Measurements from ENCODE around the gene SIRT5.

The SIRT5 gene

DNA sequence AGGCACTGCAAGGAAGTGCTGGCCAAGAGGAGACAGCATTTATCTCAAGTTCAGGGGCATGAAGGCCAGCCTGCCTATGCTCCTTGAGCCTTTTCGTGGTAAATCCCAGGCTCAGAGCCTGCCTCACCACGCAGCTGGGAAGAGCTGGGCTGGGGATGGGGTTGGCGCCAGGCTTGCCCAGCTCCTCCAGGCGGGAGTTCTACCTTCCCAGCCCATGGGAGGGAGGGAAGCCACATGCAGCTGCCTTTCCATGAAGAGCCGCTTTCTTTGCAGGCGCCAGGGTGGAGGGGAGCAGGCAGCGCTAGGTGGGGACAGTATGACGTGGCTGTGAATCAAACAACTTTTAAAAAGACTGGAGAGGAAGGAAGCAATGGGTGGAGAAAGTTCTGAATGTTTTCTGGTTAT is 19.5 kb upstream of the SIRT5 start:
- DNase-seq: peak; percentile 38

DNA sequence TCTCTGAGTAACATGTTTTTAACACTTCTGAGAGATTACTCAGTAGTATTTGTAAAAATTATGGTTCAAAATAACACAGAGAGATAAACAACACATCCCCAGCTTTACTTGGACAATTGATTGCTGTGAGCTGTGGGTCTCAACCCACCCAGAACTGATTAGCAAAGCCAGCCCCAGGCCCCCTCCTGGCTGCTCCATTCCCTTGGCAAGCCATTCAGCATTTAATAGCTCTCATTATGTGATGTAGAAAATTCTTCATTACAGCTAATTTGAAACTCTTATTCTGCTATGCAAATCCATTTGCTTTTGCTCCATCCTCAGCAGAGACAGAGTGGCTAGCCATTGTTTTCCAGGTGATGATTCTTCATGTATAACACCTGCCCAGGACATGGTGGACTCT is 16.6 kb upstream of the SIRT5 start:
- DNase-seq: no peak

DNA sequence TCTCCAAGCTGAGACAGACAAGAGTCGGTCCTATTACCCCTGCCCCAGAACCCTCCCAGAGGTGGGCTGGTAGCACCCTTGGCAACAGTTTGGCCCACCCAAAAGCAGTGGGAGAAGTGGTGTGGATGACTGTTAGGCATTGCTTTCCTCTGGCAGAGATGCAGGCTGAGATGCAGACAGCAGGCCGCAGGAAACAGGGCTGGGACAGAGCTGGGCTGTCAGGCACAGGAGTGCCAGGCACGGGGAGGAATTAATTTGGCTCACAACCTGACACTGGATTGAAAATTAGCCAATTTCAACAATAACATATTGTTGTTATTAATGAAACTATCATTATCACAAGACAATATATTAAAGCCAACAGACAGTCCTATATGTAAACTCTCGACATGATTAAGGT is 15.7 kb upstream of the SIRT5 start:
- no peak for DNase-seq

- no peak for DNase-seq
Measured at GRCh38 chr6:13559251-13559650, 15.2 kb upstream of the SIRT5 start.

DNA sequence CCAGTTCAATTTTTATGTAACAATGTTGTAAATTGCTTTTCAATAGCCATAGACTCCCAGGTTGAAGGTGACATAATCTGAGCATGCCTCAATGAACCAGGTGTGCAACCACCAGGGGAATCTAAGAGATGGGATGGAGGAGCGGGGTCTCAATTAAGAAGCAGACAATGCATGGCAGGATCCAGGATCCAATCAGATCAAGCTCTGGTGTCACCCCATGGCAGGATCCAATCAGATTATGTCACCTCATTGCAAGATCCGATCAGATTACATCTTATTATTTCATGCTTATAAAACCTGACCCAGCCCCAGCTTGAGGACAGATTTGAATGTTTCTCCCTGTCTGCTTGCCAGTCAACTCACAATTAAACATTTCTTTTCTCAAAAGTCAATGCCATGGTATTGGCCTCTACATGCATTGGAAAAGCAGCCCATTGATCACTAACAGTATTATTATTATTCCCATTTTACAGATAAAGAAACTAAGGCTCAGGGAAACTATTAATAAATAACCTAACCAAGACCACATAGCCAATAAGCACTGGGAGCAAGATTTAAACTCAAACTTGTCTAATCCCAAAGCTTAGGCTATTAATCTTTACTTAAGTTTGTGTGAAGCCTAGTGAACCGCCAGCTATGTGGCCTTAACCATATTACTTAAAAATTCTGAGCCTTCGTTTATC is 14.3 kb upstream of the SIRT5 start:
- DNase-seq: no peak

- no peak for DNase-seq
Measured at GRCh38 chr6:13560651-13561044, 13.8 kb upstream of the SIRT5 start.

DNA sequence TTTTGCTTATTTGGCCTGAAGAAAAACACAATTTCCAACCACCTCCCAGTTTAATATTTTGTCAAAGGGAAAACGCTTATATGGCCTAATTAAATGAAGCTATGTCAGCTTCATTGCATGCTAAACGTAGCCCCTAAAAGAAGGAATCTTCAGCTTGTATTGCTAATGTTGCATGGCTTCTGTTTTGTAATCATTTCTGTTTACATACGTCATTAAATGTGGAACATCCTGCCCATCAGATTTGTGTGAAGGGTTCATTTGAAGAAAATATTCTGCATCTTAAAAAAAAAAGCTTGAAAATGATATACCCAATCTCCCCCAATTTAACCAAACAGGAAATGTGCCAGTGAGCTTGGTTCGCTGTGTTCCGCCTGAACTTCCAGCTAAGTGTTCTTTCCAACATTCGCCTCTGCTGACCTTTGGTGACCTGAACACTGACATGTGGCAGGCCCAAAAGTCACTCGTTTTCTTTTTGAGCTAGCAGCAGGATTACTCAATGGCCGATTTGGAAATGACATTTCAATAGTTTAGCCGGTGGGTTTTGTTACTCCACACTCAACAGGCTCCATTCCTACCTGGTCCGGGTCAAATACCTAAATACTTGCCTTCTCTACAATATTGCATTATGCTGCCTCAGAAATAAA is 12.7 kb upstream of the SIRT5 start:
- no peak for DNase-seq

- no peak for DNase-seq
Measured at GRCh38 chr6:13563009-13563408, 11.4 kb upstream of the SIRT5 start.

DNA sequence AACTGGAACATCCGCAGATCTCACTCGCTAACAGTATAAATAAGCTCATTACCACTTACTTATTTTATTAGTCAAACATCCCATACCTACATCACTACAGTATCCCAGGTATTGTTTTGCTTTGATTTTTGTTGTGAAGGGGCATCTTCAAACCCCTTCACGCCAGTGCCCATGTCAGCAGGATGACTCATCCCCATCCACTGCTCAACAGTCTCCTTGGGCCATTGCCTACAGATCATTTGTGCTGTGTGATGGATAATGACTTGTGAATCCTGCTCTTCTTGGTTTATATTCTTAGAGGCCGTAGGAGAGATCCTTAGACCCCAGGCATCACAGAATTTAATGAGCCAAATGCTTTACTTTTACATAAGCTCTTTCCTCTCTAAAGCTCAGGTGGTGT is 8.5 kb upstream of the SIRT5 start:
- DNase-seq: no peak

DNA sequence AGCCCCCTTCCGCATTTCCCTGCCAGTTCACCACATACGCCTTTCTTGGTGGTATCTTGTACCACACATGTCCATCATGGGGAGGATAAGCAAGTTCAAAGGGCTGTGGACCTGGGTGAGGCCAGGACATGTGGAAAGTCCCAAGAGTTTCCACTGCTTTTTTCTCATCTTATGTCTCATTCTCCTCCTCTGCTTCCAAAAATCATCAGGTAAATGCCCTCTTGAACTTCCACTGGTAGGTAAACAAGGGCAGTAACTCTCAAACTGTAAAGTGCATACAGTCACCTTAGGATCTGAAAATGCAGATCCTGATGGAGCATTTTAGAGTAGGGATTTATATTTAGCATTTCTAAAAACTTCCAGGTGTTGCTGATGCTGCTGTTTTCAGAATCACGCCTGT is 7.9 kb upstream of the SIRT5 start:
- no peak for DNase-seq

DNA sequence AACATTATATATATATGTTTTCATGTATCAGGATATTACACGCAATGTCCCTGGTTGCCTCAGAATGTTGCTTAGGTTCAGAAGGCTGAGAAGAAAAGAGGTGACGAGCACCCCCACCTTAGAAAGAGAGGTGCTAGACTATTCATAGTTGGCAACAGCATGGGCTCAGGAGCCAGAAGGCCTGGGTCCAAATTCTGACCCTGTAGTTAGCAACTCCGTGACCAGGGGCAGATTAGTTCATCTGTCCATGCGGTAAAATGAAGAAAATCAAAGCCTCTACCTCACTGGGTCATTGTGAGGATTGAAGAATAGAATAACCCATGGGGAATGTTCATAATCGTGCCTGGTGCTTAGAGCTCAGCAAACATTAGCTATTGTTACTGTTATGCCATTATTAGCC is 5.4 kb upstream of the SIRT5 start:
- DNase-seq: no peak

GRCh38 chr6:13572240-13572639 is 2.2 kb upstream of the SIRT5 start:
- no peak for DNase-seq

DNA sequence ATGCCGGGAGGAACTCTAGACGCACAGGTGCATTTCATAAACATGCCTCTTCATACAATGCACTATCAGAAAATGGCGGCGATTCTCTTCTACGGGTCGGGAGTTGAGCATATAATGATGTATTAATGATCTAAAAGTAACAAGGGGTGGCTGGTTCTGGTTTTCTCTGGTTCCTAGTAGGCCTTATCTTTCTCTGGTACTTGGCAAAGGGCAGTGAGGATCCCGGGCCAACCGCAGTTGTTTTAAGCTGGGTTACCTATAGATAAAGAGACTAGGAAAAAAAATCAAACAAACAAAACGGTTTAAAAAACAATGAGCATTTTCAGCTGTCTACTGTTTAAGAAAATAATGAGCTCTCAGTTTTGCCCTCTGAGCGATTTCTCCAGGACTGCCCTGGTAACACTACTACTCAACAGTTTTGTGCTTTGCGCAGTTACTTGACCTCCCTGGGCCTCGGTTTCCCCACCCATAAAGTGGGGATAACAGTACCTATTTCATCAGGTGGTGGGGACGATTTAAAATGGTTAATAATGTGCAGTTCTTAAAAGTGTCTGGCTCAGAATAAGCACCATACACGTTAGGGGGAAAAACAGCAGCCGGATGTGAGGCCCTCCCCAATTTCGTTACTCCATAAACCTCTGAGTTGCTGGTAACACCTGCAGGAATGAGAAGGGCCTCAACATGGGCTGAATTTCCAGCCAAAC is 1.3 kb upstream of the SIRT5 start:
- no peak for DNase-seq

DNA sequence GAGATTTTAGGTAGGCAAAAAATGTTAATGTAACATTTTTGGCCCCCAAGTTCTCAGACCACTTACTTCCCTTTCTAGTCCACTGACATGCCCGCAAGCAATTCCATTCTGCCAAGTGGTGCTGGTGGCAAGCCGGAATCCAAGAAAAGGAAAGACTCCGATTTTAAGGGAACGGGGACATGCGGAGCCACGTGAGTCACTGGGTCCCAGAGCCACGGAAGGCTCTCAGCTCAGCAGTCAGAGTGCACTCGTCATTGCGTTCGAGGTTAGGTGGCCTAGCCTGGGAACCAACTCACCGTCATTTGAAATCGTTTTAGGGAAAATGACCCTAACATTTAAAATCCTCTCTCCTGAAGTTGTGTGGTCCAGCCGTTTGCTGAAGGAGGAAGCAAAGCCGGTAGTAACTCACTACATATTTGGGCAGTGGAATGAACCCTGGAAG is 711 bp upstream of the SIRT5 start:
- DNase-seq: peak; percentile 74

- peak; percentile 97 for DNase-seq
Measured at GRCh38 chr6:13574149-13574570, 241 bp upstream of the SIRT5 start.

DNA sequence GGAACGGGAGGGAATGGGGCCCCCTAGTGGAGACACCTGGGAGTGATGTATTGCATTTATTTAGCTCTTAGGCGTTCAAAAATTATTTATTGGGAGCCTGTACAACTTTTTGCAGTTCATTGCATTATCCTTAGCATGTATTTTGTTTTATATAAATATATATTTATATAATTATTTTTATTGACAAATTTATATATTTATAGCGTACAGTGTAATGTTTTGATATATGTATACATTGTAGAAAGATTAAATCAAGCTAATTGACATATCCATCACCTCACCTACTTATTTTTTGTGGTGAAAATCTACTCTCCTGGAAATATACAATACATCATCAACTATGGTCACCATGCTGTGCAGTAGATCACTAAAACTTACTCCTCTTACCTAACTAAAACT is 975 bp downstream of the SIRT5 start:
- no peak for DNase-seq

GRCh38 chr6:13576017-13576416 is 1.6 kb downstream of the SIRT5 start:
- no peak for DNase-seq

DNA sequence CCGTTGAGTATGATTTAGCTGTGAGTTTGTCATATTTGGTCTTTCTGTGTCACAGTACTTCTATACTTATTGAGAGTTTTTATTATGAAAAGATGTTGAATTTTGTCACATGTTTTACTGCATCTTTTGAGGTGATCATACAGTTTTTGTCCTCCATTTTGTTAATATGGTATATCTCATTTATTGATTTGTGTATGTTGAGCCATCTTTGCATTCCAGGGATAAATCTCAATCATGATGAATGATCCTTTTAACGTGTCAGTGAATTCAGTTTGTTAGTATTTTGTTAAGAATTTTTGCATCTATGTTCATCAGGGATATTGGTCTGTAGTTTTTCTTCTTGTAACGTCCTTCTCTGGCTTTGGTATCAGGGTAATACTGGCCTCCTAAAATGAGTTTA is 3.5 kb downstream of the SIRT5 start:
- DNase-seq: no peak

GRCh38 chr6:13579911-13580310 is 5.5 kb downstream of the SIRT5 start:
- no peak for DNase-seq

DNA sequence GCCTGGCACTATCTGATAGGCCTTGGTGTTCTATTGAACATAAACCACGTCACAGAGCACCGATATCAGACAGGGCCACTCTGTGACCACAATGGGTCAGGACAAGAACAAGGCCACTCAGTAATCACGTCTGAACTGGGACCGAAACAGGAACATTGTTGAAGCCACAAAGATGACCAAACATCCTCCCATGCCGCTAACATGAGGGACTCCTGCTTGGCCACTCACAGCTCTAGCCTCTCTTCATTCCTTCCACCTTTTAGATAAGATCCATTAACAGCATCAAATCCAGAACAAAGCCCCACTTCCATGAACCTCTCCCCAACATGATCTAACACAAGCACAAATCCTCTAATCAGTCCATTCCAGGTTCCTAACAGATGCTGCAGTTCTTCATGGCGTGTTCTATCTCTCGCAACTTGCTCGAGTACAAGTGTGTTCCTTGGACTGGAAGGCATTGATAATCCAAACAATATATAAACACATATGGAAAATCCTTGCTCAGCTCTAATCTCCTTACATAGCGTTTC is 7.4 kb downstream of the SIRT5 start:
- DNase-seq: no peak

DNA sequence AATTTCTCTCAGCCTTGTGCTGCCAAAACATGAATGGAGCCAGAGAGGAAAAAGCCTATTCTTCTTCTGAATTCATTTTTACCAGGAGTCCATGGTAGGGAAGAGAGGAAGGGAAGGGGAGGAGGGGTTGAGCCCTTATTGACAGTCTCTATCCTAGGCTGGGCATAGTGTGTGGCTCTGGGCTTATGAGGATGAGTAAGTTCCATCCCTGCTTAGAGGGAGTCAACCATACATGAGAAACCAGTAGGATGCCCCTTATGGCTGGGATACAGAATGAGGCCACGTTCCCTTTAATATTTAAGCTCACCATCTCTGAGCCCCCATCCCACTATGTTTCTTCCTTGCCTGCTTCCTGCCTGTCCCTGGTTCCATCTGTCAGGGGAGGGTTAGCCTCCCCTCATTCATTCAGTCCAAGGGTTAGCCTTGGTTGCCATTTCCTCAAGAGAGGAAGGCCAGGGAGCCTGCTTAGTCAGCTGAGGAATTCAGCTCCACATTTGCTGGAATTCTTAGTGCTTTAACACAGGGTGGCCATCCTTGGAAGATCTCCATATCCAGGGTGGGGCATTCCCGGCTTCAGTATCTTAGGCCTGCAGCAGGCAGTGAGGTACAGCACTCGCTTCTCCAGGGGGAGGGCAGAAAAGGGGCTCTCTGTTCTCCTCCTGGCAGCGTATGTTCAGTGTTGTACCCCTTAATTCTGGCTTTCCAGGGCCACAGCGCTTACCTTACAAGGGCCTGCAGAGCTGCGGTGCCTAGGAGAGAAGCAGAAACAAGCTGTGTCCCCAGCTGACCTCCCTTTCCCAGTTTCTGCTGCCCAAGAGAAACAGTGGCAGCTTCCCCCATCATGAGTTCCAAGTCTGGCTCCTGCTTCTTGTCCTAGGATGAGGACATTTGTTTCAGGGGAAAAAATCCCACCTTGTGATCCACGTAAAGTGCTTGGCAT is 12.5 kb downstream of the SIRT5 start:
- DNase-seq: no peak

DNA sequence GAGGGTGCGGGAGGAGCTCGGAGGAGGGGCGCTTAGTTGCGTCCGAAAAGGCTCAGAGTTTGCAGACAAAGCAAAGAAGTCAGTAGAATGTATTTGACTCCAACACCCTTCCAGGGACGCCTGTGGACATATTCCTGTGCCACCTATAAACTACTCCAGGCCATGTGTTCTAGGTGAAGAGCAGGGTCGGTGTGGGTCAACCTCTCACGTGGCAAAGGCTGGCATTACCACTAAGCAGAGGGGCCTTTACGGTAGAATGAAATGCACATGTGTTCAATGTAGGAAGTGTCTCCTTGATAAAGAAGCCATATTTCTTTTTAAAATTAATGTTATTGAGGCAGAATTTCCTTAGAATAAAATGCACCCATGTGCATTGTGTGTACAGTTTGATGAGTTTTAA is 15.4 kb downstream of the SIRT5 start:
- no peak for DNase-seq

All from eye (tissue), 1 donor.